Activated T-cell treated with anti-CD3 and anti-CD28 coated beads, Interleukin-2, amount 50 U/mL, for 24 hours (primary cell): ENCODE data around the gene PF4V1.

ENCODE experiments used
- DNase-seq: peaks from one replicate; pipeline ENCODE4 v3.0.0-alpha.2; 2020
- H3K27ac Mint-ChIP-seq: 2 replicates; pipeline ENCODE4 v1.8.0; 2020; ENCODE audit warnings: mild to moderate bottlenecking, mixed read lengths
- H3K27me3 Mint-ChIP-seq: 2 replicates; pipeline ENCODE4 v1.8.0; 2020; ENCODE audit warnings: mixed read lengths
- H3K36me3 Mint-ChIP-seq: 2 replicates; pipeline ENCODE4 v1.8.0; 2020; ENCODE audit warnings: low read depth, mixed read lengths
- H3K4me1 Mint-ChIP-seq: 2 replicates; pipeline ENCODE4 v1.8.0; 2020; ENCODE audit warnings: low read depth, mixed read lengths
- H3K4me3 Mint-ChIP-seq: 2 replicates; pipeline ENCODE4 v1.8.0; 2020; ENCODE audit warnings: mild to moderate bottlenecking, moderate library complexity, mixed read lengths
- H3K9me3 Mint-ChIP-seq: 2 replicates; pipeline ENCODE4 v1.8.0; 2020; ENCODE audit warnings: mixed read lengths

Gene PF4V1

GRCh38 chr4:73853246-73853704 lies at the start of gene PF4V1:
TSS of gene PF4V1 (plus strand) at chr4:73853296. CDS start at chr4:73853363, 67 bp downstream.
- H3K27ac Mint-ChIP-seq = no peak within 1 kb of the TSS
- H3K4me1 Mint-ChIP-seq = no peaks in the 10 kb centered on the region
- H3K9me3 Mint-ChIP-seq = no peaks in the 10 kb centered on the region
- no peaks in the 10 kb centered on the region for H3K36me3 Mint-ChIP-seq
- no peak within 1 kb of the TSS for H3K4me3 Mint-ChIP-seq
- H3K27me3 Mint-ChIP-seq = peaks cover 2% of the 10 kb centered on the region
- no peak for DNase-seq

GRCh38 chr4:73810191-73810590 lies 42.9 kb upstream of the PF4V1 start:
- DNase-seq = no peak
- Mint-ChIP-seq H3K27ac (no peak overlapping the region), H3K27me3 (no peaks in the 10 kb centered on the region), H3K9me3 (no peaks in the 10 kb centered on the region), H3K4me3 (no peak overlapping the region), H3K4me1 (no peaks in the 10 kb centered on the region), H3K36me3 (no peaks in the 10 kb centered on the region)

GRCh38 chr4:73811841-73812240 lies 41.3 kb upstream of the PF4V1 start:
- no peak for DNase-seq
- H3K36me3 Mint-ChIP-seq = no peaks in the 10 kb centered on the region
- no peak overlapping the region for H3K4me3 Mint-ChIP-seq
- no peak overlapping the region for H3K27ac Mint-ChIP-seq
- no peaks in the 10 kb centered on the region for H3K9me3 Mint-ChIP-seq
- no peaks in the 10 kb centered on the region for H3K27me3 Mint-ChIP-seq
- no peaks in the 10 kb centered on the region for H3K4me1 Mint-ChIP-seq

GRCh38 chr4:73814679-73815078 lies 38.4 kb upstream of the PF4V1 start:
- Mint-ChIP-seq H3K27ac (no peak overlapping the region), H3K4me1 (no peaks in the 10 kb centered on the region), H3K36me3 (no peaks in the 10 kb centered on the region), H3K4me3 (no peak overlapping the region), H3K27me3 (no peaks in the 10 kb centered on the region), H3K9me3 (no peaks in the 10 kb centered on the region)
- no peak for DNase-seq

- no peak for DNase-seq
- Mint-ChIP-seq H3K4me1 (no peaks in the 10 kb centered on the region), H3K27me3 (no peaks in the 10 kb centered on the region)
These were observed 38.0 kb upstream of the PF4V1 start for GRCh38 chr4:73815145-73815544.

GRCh38 chr4:73816814-73817213 lies 36.3 kb upstream of the PF4V1 start:
- Mint-ChIP-seq H3K4me1 (no peaks in the 10 kb centered on the region), H3K27me3 (no peaks in the 10 kb centered on the region), H3K4me3 (no peak overlapping the region), H3K27ac (no peak overlapping the region), H3K9me3 (no peaks in the 10 kb centered on the region), H3K36me3 (no peaks in the 10 kb centered on the region)
- no peak for DNase-seq

More at GRCh38 chr4:73815145-73815544, 38.0 kb upstream of the PF4V1 start:
- Mint-ChIP-seq H3K9me3 (no peaks in the 10 kb centered on the region), H3K36me3 (no peaks in the 10 kb centered on the region), H3K4me3 (no peak overlapping the region), H3K27ac (no peak overlapping the region)

GRCh38 chr4:73817341-73817740 lies 35.8 kb upstream of the PF4V1 start:
- H3K9me3 Mint-ChIP-seq = peaks cover 2% of the 10 kb centered on the region
- no peaks in the 10 kb centered on the region for H3K4me1 Mint-ChIP-seq
- no peak overlapping the region for H3K27ac Mint-ChIP-seq

GRCh38 chr4:73821325-73821724 lies 31.8 kb upstream of the PF4V1 start:
- no peak overlapping the region for H3K4me3 Mint-ChIP-seq
- H3K36me3 Mint-ChIP-seq = no peaks in the 10 kb centered on the region
- H3K4me1 Mint-ChIP-seq = no peaks in the 10 kb centered on the region
- H3K27ac Mint-ChIP-seq = no peak overlapping the region
- H3K9me3 Mint-ChIP-seq = peaks cover 2% of the 10 kb centered on the region
- DNase-seq = no peak
- no peaks in the 10 kb centered on the region for H3K27me3 Mint-ChIP-seq

More at GRCh38 chr4:73817341-73817740, 35.8 kb upstream of the PF4V1 start:
- Mint-ChIP-seq H3K36me3 (no peaks in the 10 kb centered on the region), H3K4me3 (no peak overlapping the region), H3K27me3 (no peaks in the 10 kb centered on the region)
- no peak for DNase-seq

- H3K27ac Mint-ChIP-seq = no peak overlapping the region
- peaks cover 2% of the 10 kb centered on the region for H3K9me3 Mint-ChIP-seq
- no peak for DNase-seq
- H3K4me1 Mint-ChIP-seq = no peaks in the 10 kb centered on the region
- H3K36me3 Mint-ChIP-seq = no peaks in the 10 kb centered on the region
- H3K27me3 Mint-ChIP-seq = no peaks in the 10 kb centered on the region
- H3K4me3 Mint-ChIP-seq = no peak overlapping the region
These were observed 30.7 kb upstream of the PF4V1 start for GRCh38 chr4:73822389-73822788.

- no peak overlapping the region for H3K27ac Mint-ChIP-seq
- no peaks in the 10 kb centered on the region for H3K4me1 Mint-ChIP-seq
- H3K27me3 Mint-ChIP-seq = no peaks in the 10 kb centered on the region
These were observed 30.1 kb upstream of the PF4V1 start for GRCh38 chr4:73822812-73823504.

GRCh38 chr4:73823760-73824159 lies 29.3 kb upstream of the PF4V1 start:
- H3K4me1 Mint-ChIP-seq = no peaks in the 10 kb centered on the region

More at GRCh38 chr4:73822812-73823504, 30.1 kb upstream of the PF4V1 start:
- H3K36me3 Mint-ChIP-seq = no peaks in the 10 kb centered on the region
- DNase-seq = no peak
- peaks cover 5% of the 10 kb centered on the region for H3K9me3 Mint-ChIP-seq
- H3K4me3 Mint-ChIP-seq = no peak overlapping the region

GRCh38 chr4:73828956-73829355 lies 24.1 kb upstream of the PF4V1 start:
- Mint-ChIP-seq H3K36me3 (no peaks in the 10 kb centered on the region), H3K9me3 (peaks cover 6% of the 10 kb centered on the region), H3K4me1 (no peaks in the 10 kb centered on the region), H3K4me3 (no peak overlapping the region), H3K27ac (no peak overlapping the region), H3K27me3 (no peaks in the 10 kb centered on the region)
- DNase-seq = no peak

More at GRCh38 chr4:73823760-73824159, 29.3 kb upstream of the PF4V1 start:
- H3K4me3 Mint-ChIP-seq = no peak overlapping the region
- no peak for DNase-seq
- no peaks in the 10 kb centered on the region for H3K27me3 Mint-ChIP-seq
- H3K36me3 Mint-ChIP-seq = no peaks in the 10 kb centered on the region
- peaks cover 5% of the 10 kb centered on the region for H3K9me3 Mint-ChIP-seq
- no peak overlapping the region for H3K27ac Mint-ChIP-seq

GRCh38 chr4:73831569-73831968 lies 21.5 kb upstream of the PF4V1 start:
- no peak for DNase-seq
- Mint-ChIP-seq H3K27ac (no peak overlapping the region), H3K27me3 (peaks cover 5% of the 10 kb centered on the region), H3K4me1 (no peaks in the 10 kb centered on the region), H3K9me3 (peaks cover 6% of the 10 kb centered on the region), H3K4me3 (no peak overlapping the region), H3K36me3 (no peaks in the 10 kb centered on the region)

- no peaks in the 10 kb centered on the region for H3K36me3 Mint-ChIP-seq
- H3K9me3 Mint-ChIP-seq = peaks cover 6% of the 10 kb centered on the region
- no peak overlapping the region for H3K27ac Mint-ChIP-seq
- peaks cover 14% of the 10 kb centered on the region for H3K27me3 Mint-ChIP-seq
- no peaks in the 10 kb centered on the region for H3K4me1 Mint-ChIP-seq
- DNase-seq = no peak
- no peak overlapping the region for H3K4me3 Mint-ChIP-seq
These were observed 20.4 kb upstream of the PF4V1 start for GRCh38 chr4:73832651-73833237.
